Left lung (tissue), 14 donors: Measurements from ENCODE around the gene MDM2. TPM values are rescaled to one million over a fixed set of nuclear protein-coding genes. Genes with fewer than 3 reads are reported as not detected.
A peak's percentile ranks its signal among the peaks of the same experiment; 100 is the strongest.

ENCODE experiments used
- ATAC-seq: fragments of 200-7000 bp; cut with Tn5 transposase; one replicate; pipeline ENCODE4 v1.9.1; 2020; ENCODE audit warnings: moderate library complexity
- DNase-seq, 4 donors: peaks; one replicate each; pipeline ENCODE4 v3.0.0-alpha.2; 2013 to 2020
- H3K27ac ChIP-seq, 2 donors: fragments of 200-600 bp; sonication (generic) in 1 of 2; one replicate each; pipeline versions ENCODE4 v1.5.0 to v1.8.0; 2020 to 2021
- H3K27me3 ChIP-seq, 2 donors: fragments of 200-600 bp; sonication (generic) in 1 of 2; one replicate each; pipeline versions ENCODE4 v1.5.0 to v1.8.0; 2020 to 2021
- H3K36me3 ChIP-seq, 2 donors: fragments of 200-600 bp; sonication (generic) in 1 of 2; one replicate each; pipeline versions ENCODE4 v1.5.0 to v1.8.0; 2020 to 2021
- H3K4me1 ChIP-seq, 2 donors: fragments of 200-600 bp; one replicate each; pipeline ENCODE4 v1.8.0; 2021
- H3K4me3 ChIP-seq, 2 donors: fragments of 200-600 bp; sonication (generic) in 1 of 2; one replicate each; pipeline versions ENCODE4 v1.5.0 to v1.8.0; 2020 to 2021; ENCODE audit warnings: mild to moderate bottlenecking in 1 of 2
- H3K9me3 ChIP-seq, 2 donors: fragments of 200-600 bp; sonication (generic) in 1 of 2; one replicate each; pipeline versions ENCODE4 v1.5.0 to v1.8.0; 2020 to 2021
- intact Hi-C, 2 donors: fragments of 100-400 bp; cut with DNase I; formaldehyde crosslinking; loops; one replicate each; pipeline versions ENCODE4 v1.11.2 to v1.14.2; 2022
- long read RNA-seq, 12 donors: library from polyadenylated mRNA in 2 of 12; unstranded in 2 of 12; transcript quantifications; one replicate each; pipeline ENCODE4 v2.0.0 and lab custom pipeline, GENCODE V29; 2019 to 2026
- polyA plus RNA-seq, 6 donors: library from polyadenylated mRNA; unstranded; fragments of 120-200 nt; gene quantifications; one replicate each; pipeline ENCODE4 v1.2.1, GENCODE V29; 2013; ENCODE audit not compliant: insufficient read length in 6 of 6
- total RNA-seq, 2 donors: library from RNA; stranded (reverse); fragmentation: NEBNext Ultra II Directional; extraction: Animal tissue kit (Norgen Biotek cat#: 25700); gene quantifications; one replicate each; pipeline ENCODE4 v1.2.1, GENCODE V29; 2021
- TF ChIP-seq, protein P1 (sequence below), 2 donors: fragments of 200-600 bp; sonication (generic) in 1 of 2; IDR thresholded peaks; one replicate each; pipeline versions ENCODE4 v1.5.0 to v1.8.0; 2021; ENCODE audit warnings: antibody characterized with exemption in 2 of 2
- donor health status: DM: no; HTN: yes; CAD: no.
- donor health status: DM: no; HTN: no; CAD: no.

The MDM2 gene
- 100 to 1,000 TPM; 136 to 174 TPM for total RNA-seq
- 100 to 1,000 TPM in 4 of 6 donors, 10 to 100 TPM in 2; 89.3 to 142 (median 111) TPM for polyA plus RNA-seq
- long read RNA-seq, donor 1, full-length matches to known transcripts: 8 of 396 reads
- long read RNA-seq, donor 1, partial matches to known transcripts: 307 of 396 reads
- long read RNA-seq, donor 1, other reads (novel, unspliced or antisense): 81 of 396 reads
- long read RNA-seq, donor 2, partial matches to known transcripts: 147 of 198 reads
- long read RNA-seq, donor 2, other reads (novel, unspliced or antisense): 49 of 198 reads
- long read RNA-seq, donor 3, full-length matches to known transcripts: 1 of 1 reads
- long read RNA-seq, donor 3, partial matches to known transcripts: 0 of 1 reads
- long read RNA-seq, donor 3, other reads (novel, unspliced or antisense): 0 of 1 reads
- long read RNA-seq, donor 4, full-length matches to known transcripts: 4 of 14 reads
- long read RNA-seq, donor 4, partial matches to known transcripts: 6 of 14 reads
- long read RNA-seq, donor 4, other reads (novel, unspliced or antisense): 4 of 14 reads
- long read RNA-seq, donor 5, full-length matches to known transcripts: 7 of 36 reads
- long read RNA-seq, donor 5, partial matches to known transcripts: 29 of 36 reads
- long read RNA-seq, donor 5, other reads (novel, unspliced or antisense): 0 of 36 reads
- long read RNA-seq, donor 6, partial matches to known transcripts: 0 of 3 reads
- long read RNA-seq, donor 6, other reads (novel, unspliced or antisense): 0 of 3 reads
- long read RNA-seq, donor 7, full-length matches to known transcripts: 6 of 160 reads
- long read RNA-seq, donor 7, partial matches to known transcripts: 127 of 160 reads
- long read RNA-seq, donor 7, other reads (novel, unspliced or antisense): 27 of 160 reads
- long read RNA-seq, donor 8, full-length matches to known transcripts: 10 of 451 reads
- long read RNA-seq, donor 8, partial matches to known transcripts: 395 of 451 reads
- long read RNA-seq, donor 8, other reads (novel, unspliced or antisense): 46 of 451 reads
- long read RNA-seq, donor 9: 0 reads
- long read RNA-seq, donor 10, full-length matches to known transcripts: 2 of 3 reads
- long read RNA-seq, donor 10, partial matches to known transcripts: 1 of 3 reads
- long read RNA-seq, donor 10, other reads (novel, unspliced or antisense): 0 of 3 reads
- long read RNA-seq, donor 11, full-length matches to known transcripts: 6 of 6 reads
- long read RNA-seq, donor 11, partial matches to known transcripts: 0 of 6 reads
- long read RNA-seq, donor 11, other reads (novel, unspliced or antisense): 0 of 6 reads
- long read RNA-seq, donor 12, full-length matches to known transcripts: 4 of 389 reads
- long read RNA-seq, donor 12, partial matches to known transcripts: 353 of 389 reads
- long read RNA-seq, donor 12, other reads (novel, unspliced or antisense): 32 of 389 reads

DNA sequence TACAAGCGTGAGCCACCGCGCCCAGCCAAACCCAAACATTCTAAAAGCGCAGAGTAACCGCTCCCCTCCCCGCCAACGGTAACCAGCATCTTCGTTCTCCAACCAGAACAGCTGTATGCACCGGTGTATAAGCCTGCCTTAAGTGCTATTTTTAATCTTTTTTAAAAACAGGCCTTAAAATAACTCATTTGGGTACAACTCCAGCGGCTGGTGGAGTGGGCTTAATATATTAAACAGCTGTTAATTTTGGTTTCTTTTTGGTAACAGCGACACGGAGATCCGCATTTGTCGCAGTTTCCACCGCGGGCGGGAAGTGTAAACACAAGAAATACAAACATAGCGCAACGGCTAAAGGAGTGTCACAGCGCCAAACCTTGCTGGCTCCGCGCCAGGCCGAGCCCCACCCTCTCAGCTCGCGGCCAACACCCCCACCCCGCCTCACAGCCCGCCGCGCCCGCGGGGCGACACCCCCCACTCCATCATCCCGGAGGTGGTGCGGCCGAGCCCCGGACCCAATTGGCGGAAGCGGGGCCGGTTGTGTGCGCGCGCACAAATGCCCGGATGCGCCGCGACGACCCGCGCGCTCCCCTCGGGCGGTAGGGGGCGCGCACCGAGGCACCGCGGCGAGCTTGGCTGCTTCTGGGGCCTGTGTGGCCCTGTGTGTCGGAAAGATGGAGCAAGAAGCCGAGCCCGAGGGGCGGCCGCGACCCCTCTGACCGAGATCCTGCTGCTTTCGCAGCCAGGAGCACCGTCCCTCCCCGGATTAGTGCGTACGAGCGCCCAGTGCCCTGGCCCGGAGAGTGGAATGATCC is at the start of gene MDM2:
MDM2 (plus strand) TSS at position 602 of the 812 bp plus-strand sequence. CDS start 301 bp downstream, outside the sequence.
- H3K9me3 ChIP-seq: no peaks in the 10 kb centered on the region
- TF ChIP-seq, protein P1, sequence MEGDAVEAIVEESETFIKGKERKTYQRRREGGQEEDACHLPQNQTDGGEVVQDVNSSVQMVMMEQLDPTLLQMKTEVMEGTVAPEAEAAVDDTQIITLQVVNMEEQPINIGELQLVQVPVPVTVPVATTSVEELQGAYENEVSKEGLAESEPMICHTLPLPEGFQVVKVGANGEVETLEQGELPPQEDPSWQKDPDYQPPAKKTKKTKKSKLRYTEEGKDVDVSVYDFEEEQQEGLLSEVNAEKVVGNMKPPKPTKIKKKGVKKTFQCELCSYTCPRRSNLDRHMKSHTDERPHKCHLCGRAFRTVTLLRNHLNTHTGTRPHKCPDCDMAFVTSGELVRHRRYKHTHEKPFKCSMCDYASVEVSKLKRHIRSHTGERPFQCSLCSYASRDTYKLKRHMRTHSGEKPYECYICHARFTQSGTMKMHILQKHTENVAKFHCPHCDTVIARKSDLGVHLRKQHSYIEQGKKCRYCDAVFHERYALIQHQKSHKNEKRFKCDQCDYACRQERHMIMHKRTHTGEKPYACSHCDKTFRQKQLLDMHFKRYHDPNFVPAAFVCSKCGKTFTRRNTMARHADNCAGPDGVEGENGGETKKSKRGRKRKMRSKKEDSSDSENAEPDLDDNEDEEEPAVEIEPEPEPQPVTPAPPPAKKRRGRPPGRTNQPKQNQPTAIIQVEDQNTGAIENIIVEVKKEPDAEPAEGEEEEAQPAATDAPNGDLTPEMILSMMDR (IDR thresholded peaks at IDR 0.05): peak; percentile 73 to 91
- DNase-seq: peak; percentile 91 to 99 (median 95)
- peaks cover 6 to 47% of the 10 kb centered on the region in 2 donors for H3K4me1 ChIP-seq
- H3K4me3 ChIP-seq: peak within 1 kb of the TSS; percentile 94 to 96
- H3K27ac ChIP-seq: peak within 1 kb of the TSS; percentile 99
- H3K36me3 ChIP-seq: peaks cover 0 to 30% of the 10 kb centered on the region in 2 donors
- intact Hi-C loops: no loop called here
- no peaks in the 10 kb centered on the region for H3K27me3 ChIP-seq
- ATAC-seq: peak; percentile 92

DNA sequence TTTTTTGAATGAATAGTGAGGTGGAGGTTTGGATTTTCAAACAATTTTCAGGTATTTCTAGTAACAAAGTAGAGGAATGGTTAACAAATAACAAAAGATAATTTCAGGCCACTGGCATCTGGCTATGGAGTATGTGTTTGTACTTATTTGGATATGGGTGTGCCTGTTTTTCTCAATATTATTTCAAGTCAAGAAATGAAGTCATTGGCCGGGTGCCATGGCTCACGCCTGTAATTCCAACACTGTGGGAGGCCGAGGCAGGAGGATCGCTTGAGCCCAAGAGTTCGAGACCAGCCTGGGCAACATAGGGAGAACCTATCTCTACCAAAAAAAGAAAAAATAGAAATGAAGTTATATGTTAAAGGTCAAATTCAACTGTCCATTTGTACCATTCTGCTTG is 48.1 kb upstream of the MDM2 start:
- no peak for DNase-seq
- H3K4me1 ChIP-seq: no peaks in the 10 kb centered on the region
- peaks cover 0 to 71% of the 10 kb centered on the region in 2 donors for H3K36me3 ChIP-seq
- no peak overlapping the region for H3K27ac ChIP-seq
- H3K27me3 ChIP-seq: no peaks in the 10 kb centered on the region
- intact Hi-C loops: no loop called here
- H3K4me3 ChIP-seq: no peak overlapping the region
- no peak for ATAC-seq
- no peaks in the 10 kb centered on the region for H3K9me3 ChIP-seq
- TF ChIP-seq, protein P1 (IDR thresholded peaks at IDR 0.05): no peak

DNA sequence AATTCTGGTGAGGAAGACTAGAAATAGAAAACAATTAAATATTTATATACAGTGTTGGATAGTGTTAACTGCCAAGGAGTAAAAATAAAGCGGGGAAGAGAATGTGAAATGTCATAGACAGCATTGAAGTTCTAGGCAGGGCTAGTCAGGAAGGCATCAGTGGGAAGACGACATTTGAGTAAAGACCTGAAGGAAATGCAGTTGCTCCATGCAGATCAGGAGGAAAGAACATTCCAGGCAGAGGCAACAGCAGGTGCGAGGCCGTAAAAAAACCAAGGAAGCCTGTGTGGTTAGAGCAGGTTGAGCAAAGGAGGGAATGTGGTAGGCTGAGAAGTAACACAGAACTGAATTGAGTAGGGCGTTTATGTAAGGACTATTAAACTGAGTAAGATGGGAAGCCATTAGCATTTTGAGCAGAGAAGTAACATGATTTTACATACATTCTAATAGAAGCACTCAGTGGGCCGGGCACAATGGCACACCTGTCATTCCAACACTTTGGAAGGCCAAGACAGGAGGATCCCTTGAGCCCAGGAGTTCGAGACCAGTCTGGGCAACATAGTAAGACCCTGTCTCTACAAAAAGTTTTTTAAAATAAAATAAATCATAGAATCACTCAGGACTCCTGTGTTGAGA is 47.1 kb upstream of the MDM2 start:
- peaks cover 0 to 66% of the 10 kb centered on the region in 2 donors for H3K36me3 ChIP-seq
- H3K27me3 ChIP-seq: no peaks in the 10 kb centered on the region
- intact Hi-C loops: no loop called here
- no peak overlapping the region for H3K27ac ChIP-seq
- ATAC-seq (no peak), DNase-seq (no peak)
- no peak overlapping the region for H3K4me3 ChIP-seq
- TF ChIP-seq, protein P1 (IDR thresholded peaks at IDR 0.05): no peak
- no peaks in the 10 kb centered on the region for H3K9me3 ChIP-seq
- no peaks in the 10 kb centered on the region for H3K4me1 ChIP-seq

DNA sequence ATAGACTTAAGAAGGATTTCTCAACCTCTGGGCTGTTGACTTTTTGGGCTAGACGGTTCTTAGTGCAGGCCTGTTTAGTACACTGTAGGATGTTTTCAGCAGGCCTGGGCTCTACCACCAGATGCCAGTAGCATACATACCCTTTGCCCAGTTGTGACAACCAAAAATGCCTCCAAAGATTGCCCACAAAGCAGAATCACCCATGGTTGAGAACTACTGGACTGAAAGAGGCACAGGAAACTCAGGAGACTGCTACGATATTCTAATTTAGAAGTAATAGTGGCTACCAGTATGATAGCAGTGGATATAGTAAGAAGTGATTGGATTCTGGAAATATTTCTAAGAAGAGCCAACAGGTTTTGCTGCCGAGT is 46.5 kb upstream of the MDM2 start:
- Histone ChIP-seq H3K27me3 (no peaks in the 10 kb centered on the region), H3K4me1 (no peaks in the 10 kb centered on the region), H3K9me3 (no peaks in the 10 kb centered on the region), H3K27ac (no peak overlapping the region), H3K36me3 (peaks cover 0 to 66% of the 10 kb centered on the region in 2 donors), H3K4me3 (no peak overlapping the region)
- TF ChIP-seq, protein P1 (IDR thresholded peaks at IDR 0.05): no peak
- intact Hi-C loops: no loop called here
- no peak for ATAC-seq
- DNase-seq: no peak
